Vagina (tissue), 2 donors: Measurements from ENCODE around the gene AGAP3.

Source experiments
- CTCF ChIP-seq, 3 experiments: fragments of 450-650 bp in 2 of 3; fragments of 200-600 bp in 1 of 3; sonication (generic) in 1 of 3; IDR thresholded peaks; one replicate each; pipeline ENCODE4 v1.5.1; 2017 to 2019; ENCODE audit warnings: antibody characterized with exemption in 3 of 3, mild to moderate bottlenecking in 2 of 3, moderate library complexity in 2 of 3
- POLR2A ChIP-seq, 2 donors: fragments of 450-650 bp; IDR thresholded peaks; one replicate each; pipeline ENCODE4 v1.6.1; 2017; ENCODE audit warnings: antibody characterized with exemption in 2 of 2, mild to moderate bottlenecking in 2 of 2, moderate library complexity in 2 of 2
- POLR2AphosphoS5 ChIP-seq, 2 donors: sonication (generic); formaldehyde crosslinking; IDR thresholded peaks; one replicate each; pipeline ENCODE4 v1.9.0; 2017; ENCODE audit warnings: antibody characterized with exemption in 2 of 2, mild to moderate bottlenecking in 2 of 2, low read depth in 1 of 2; ENCODE audit not compliant: insufficient read depth in 1 of 2

- no peak for TF ChIP-seq CTCF (IDR thresholded peaks at IDR 0.05)
- peak in 1 of 2 donors; percentile 60 for TF ChIP-seq POLR2A (IDR thresholded peaks at IDR 0.05)
- peak in 1 of 2 donors; percentile 94 for TF ChIP-seq POLR2AphosphoS5 (IDR thresholded peaks at IDR 0.05; ENCODE audit: insufficient read depth in 1 of 2, low read depth in 1 of 2)
Observed at GRCh38 chr7:151085691-151086620, at the start of gene AGAP3.
